SU-DHL-6 (cell line): ENCODE results near the gene SBK3.

ENCODE experiments used
- H2AFZ ChIP-seq: fragments of 200-600 bp; sonication (generic); 2 replicates; pipeline ENCODE4 v1.6.1; 2014; ENCODE audit warnings: low read depth, mild to moderate bottlenecking, moderate library complexity, mixed read lengths, antibody characterized with exemption, low read length; ENCODE audit not compliant: severe bottlenecking
- H3F3A ChIP-seq: fragments of 200-600 bp; shearing (Covaris generic); 2 replicates; pipeline ENCODE4 v1.6.0; 2016; ENCODE audit warnings: antibody characterized with exemption, mild to moderate bottlenecking; ENCODE audit not compliant: insufficient read depth
- H3K27ac ChIP-seq: fragments of 200-600 bp; sonication (generic); 2 replicates; pipeline ENCODE4 v1.5.1; 2016; ENCODE audit warnings: low read depth, mild to moderate bottlenecking, low read length, moderate library complexity, mixed read lengths
- H3K27me3 ChIP-seq: fragments of 200-600 bp; sonication (generic), shearing (Covaris generic); 2 replicates; pipeline ENCODE4 v1.6.0; 2014; ENCODE audit warnings: mild to moderate bottlenecking, low read length
- H3K36me3 ChIP-seq: fragments of 200-600 bp; sonication (generic); 2 replicates; pipeline ENCODE4 v1.6.1; 2014; ENCODE audit warnings: mild to moderate bottlenecking, low read length, mixed read lengths
- H3K4me2 ChIP-seq: fragments of 300-600, 200-600 bp; shearing (Covaris generic), sonication (generic); 2 replicates; pipeline ENCODE4 v1.6.0; 2014; ENCODE audit warnings: low read length, low read depth, mild to moderate bottlenecking; ENCODE audit not compliant: poor library complexity, severe bottlenecking
- H3K4me3 ChIP-seq: fragments of 200-600 bp; sonication (generic); 2 replicates; pipeline ENCODE4 v1.5.1; 2014; ENCODE audit warnings: antibody characterized with exemption, low read length, mild to moderate bottlenecking, mixed read lengths; ENCODE audit not compliant: insufficient read depth, poor library complexity, severe bottlenecking
- H3K79me2 ChIP-seq: fragments of 200-600 bp; sonication (generic); 2 replicates; pipeline ENCODE4 v1.6.1; 2014; ENCODE audit warnings: mild to moderate bottlenecking, low read length, moderate library complexity; ENCODE audit not compliant: insufficient read depth
- H3K9ac ChIP-seq: fragments of 200-600 bp; sonication (generic); 2 replicates; pipeline ENCODE4 v1.7.0; 2014; ENCODE audit warnings: mild to moderate bottlenecking, low read length
- H3K9me2 ChIP-seq: fragments of 200-600 bp; sonication (generic); replicated peaks from 2 replicates; pipeline ENCODE4 v1.6.1; 2014; ENCODE audit warnings: low read length; ENCODE audit not compliant: insufficient read depth
- H3K9me3 ChIP-seq: fragments of 200-600 bp; sonication (generic); 2 replicates; pipeline ENCODE4 v1.6.1; 2014; ENCODE audit warnings: low read length, mixed read lengths; ENCODE audit not compliant: insufficient read depth
- H4K20me1 ChIP-seq: fragments of 200-600 bp; sonication (generic); 2 replicates; pipeline ENCODE4 v1.6.1; 2014; ENCODE audit warnings: low read depth, mild to moderate bottlenecking, antibody characterized with exemption, low read length, moderate library complexity, mixed read lengths
- CTCF ChIP-seq: fragments of 200-600 bp; sonication (generic); IDR thresholded peaks from one replicate; pipeline ENCODE4 v1.5.1; 2017; ENCODE audit warnings: antibody characterized with exemption, mild to moderate bottlenecking, low read length, moderate library complexity; ENCODE audit not compliant: insufficient read depth, poor library complexity, severe bottlenecking
- EZH2phosphoT487 ChIP-seq: fragments of 200-600 bp; sonication (generic), shearing (Covaris generic); conservative IDR thresholded peaks from 2 replicates; pipeline ENCODE4 v1.6.1; 2018; ENCODE audit warnings: mild to moderate bottlenecking, antibody characterized with exemption, low read length, moderate library complexity, mixed read lengths

Gene SBK3

DNA sequence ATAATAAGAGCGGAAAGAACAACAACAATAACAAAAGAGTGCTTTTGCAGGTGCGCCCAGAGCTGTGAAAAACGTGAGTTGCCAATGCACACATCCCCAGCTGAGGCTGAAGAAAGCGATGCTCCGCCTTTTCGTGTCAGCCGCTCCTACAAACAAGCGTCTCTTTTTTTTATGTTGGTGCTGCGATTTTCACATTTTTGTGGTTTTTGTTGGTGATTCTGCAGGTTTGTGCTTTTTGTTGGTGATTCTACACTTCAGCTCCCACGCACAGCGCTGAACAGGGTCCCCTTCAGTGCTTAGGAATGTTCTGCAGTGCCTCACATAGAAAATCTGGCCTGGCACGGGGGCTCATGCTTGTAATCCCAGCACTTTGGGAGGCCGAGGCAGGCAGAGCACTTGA, 7.3 kb upstream of the SBK3 start:
- Histone ChIP-seq H3K36me3 (no peaks in the 10 kb centered on the region), H3K9me3 (no peaks in the 10 kb centered on the region), H3K27ac (no peak overlapping the region), H3K4me3 (no peak overlapping the region), H3K27me3 (no peaks in the 10 kb centered on the region), H3F3A (no peaks in the 10 kb centered on the region), H3K9ac (no peak overlapping the region), H2AFZ (no peak overlapping the region), H3K79me2 (no peaks in the 10 kb centered on the region), H3K4me2 (no peak overlapping the region), H4K20me1 (no peaks in the 10 kb centered on the region), H3K9me2 (no peaks in the 10 kb centered on the region)
- TF ChIP-seq CTCF = no peak
- TF ChIP-seq EZH2phosphoT487 = no peak

DNA sequence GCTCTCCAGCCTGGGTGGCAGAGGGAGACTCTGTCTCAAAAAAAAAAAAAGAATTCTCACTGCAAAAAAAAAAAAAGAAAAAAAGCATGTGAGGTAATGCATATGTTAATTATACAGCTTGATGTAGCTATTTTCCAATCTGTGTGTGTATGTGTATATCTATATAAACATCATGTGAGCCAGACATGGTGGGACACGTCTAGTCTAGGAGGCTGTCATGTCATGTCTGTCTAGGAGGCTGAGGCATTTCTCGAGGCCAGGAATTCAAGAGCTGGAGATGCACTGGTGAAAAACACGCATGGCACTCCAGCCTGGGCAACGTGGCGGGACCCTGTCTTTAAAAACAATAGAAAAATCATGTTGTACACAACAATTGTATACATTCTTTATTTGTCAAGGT, 6.9 kb upstream of the SBK3 start:
- Histone ChIP-seq H2AFZ (no peak overlapping the region), H3K9me3 (no peaks in the 10 kb centered on the region), H3K9me2 (no peaks in the 10 kb centered on the region), H3K27me3 (no peaks in the 10 kb centered on the region), H3K79me2 (no peaks in the 10 kb centered on the region), H3K9ac (no peak overlapping the region), H3K27ac (no peak overlapping the region), H3K4me2 (no peak overlapping the region), H3K36me3 (no peaks in the 10 kb centered on the region), H3K4me3 (no peak overlapping the region), H4K20me1 (no peaks in the 10 kb centered on the region), H3F3A (no peaks in the 10 kb centered on the region)
- TF ChIP-seq CTCF = no peak
- TF ChIP-seq EZH2phosphoT487 = no peak

DNA sequence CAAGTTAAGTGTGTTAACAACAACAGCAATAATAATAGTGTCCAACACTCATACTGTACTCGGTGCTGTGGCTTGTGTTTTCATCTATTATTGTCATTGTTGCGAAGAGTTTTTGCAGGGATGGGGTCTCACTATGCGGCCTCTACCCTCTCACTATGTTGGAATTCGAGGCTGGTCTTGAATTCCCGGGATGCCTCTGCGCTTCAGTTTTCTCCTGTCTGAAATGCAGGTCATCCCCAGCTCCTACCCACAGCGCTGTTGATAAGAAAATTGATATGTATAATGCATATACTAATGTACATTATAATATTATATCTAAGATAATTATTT, 4.9 kb upstream of the SBK3 start:
- no peak for TF ChIP-seq CTCF
- no peak for TF ChIP-seq EZH2phosphoT487
- no peaks in the 10 kb centered on the region for H3K27me3 ChIP-seq
- no peak overlapping the region for H3K4me3 ChIP-seq
- H3K27ac ChIP-seq = no peak overlapping the region
- H3K9ac ChIP-seq = no peak overlapping the region
- no peak overlapping the region for H2AFZ ChIP-seq
- no peaks in the 10 kb centered on the region for H3K9me3 ChIP-seq
- H3K79me2 ChIP-seq = no peaks in the 10 kb centered on the region
- H3K36me3 ChIP-seq = no peaks in the 10 kb centered on the region
- H4K20me1 ChIP-seq = no peaks in the 10 kb centered on the region
- no peaks in the 10 kb centered on the region for H3K9me2 ChIP-seq
- no peak overlapping the region for H3K4me2 ChIP-seq
- no peaks in the 10 kb centered on the region for H3F3A ChIP-seq
